Progenitor cell of endocrine pancreas (in vitro differentiated cells): ENCODE data around the gene BST2. TPM values are rescaled to one million over a fixed set of nuclear protein-coding genes. Genes with fewer than 3 reads are reported as not detected.

Experiments
- DNase-seq: peaks from one replicate; pipeline ENCODE4 v3.0.0; 2021; ENCODE audit warnings: low spot score; ENCODE audit not compliant: unreplicated experiment
- H3K27ac Mint-ChIP-seq: 2 replicates; pipeline ENCODE4 v1.8.0; 2021; ENCODE audit warnings: mild to moderate bottlenecking, moderate library complexity, mixed read lengths
- H3K27me3 Mint-ChIP-seq: 2 replicates; pipeline ENCODE4 v1.8.0; 2021; ENCODE audit warnings: mixed read lengths
- H3K36me3 Mint-ChIP-seq: 2 replicates; pipeline ENCODE4 v1.8.0; 2022; ENCODE audit warnings: mixed read lengths; ENCODE audit not compliant: insufficient read depth
- H3K4me1 Mint-ChIP-seq: 2 replicates; pipeline ENCODE4 v1.8.0; 2021; ENCODE audit warnings: low read depth, mixed read lengths
- H3K4me3 Mint-ChIP-seq: 2 replicates; pipeline ENCODE4 v1.8.0; 2021; ENCODE audit warnings: low read depth, mild to moderate bottlenecking, moderate library complexity, mixed read lengths
- H3K9me3 Mint-ChIP-seq: 2 replicates; pipeline ENCODE4 v1.8.0; 2021; ENCODE audit warnings: low read depth, mixed read lengths
- total RNA-seq: library from RNA; stranded (reverse); gene quantifications from 2 replicates; pipeline ENCODE4 v1.2.1, GENCODE V29; 2021
- TF ChIP-seq, protein P1 (sequence below): fragments of 200-600 bp; sonication (generic); IDR thresholded peaks from one replicate; pipeline ENCODE4 v1.5.0; 2021; ENCODE audit warnings: antibody characterized with exemption, mild to moderate bottlenecking; ENCODE audit not compliant: unreplicated experiment

The BST2 gene
- total RNA-seq, 1 donor from 2014 or later, result 0.67 TPM

DNA sequence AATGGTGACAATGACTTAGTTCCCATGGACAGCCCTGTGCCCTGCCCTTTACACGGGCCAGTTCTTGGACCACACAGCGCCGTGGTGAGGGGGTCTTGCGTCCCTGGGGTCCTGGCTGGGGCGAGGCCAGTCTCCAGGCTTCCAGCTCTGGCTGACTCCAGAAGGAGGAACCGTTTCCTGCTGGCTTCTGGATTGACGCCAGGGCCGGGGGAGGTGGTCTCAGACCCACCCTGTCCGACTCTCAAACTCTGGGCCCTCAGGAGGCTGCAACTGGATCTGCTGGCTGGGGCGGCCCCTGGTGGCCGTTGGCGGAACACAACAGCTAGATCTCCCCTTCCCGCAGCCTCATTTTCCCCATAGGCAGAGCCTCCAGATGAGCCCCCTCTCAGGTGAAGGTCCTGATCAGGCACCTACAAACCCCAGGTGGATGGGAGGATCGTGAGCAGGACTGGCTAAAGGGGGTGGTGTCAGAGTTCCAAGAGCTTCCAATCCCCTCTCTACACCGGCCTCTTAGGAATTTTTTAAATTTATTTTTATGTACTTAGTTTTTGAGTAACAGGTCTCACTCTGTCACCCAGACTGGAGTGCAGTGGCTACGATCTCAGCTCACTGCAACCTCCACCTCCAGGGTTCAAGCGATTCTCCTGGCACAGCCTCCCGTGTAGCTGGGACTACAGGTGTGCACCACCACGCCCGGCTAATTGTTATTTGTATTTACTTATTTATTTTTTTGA is 19.4 kb downstream of the BST2 start:
- H3K4me1 Mint-ChIP-seq, result peaks cover 3% of the 10 kb centered on the region
- TF ChIP-seq, protein P1, sequence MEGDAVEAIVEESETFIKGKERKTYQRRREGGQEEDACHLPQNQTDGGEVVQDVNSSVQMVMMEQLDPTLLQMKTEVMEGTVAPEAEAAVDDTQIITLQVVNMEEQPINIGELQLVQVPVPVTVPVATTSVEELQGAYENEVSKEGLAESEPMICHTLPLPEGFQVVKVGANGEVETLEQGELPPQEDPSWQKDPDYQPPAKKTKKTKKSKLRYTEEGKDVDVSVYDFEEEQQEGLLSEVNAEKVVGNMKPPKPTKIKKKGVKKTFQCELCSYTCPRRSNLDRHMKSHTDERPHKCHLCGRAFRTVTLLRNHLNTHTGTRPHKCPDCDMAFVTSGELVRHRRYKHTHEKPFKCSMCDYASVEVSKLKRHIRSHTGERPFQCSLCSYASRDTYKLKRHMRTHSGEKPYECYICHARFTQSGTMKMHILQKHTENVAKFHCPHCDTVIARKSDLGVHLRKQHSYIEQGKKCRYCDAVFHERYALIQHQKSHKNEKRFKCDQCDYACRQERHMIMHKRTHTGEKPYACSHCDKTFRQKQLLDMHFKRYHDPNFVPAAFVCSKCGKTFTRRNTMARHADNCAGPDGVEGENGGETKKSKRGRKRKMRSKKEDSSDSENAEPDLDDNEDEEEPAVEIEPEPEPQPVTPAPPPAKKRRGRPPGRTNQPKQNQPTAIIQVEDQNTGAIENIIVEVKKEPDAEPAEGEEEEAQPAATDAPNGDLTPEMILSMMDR, result peak; percentile 85
- H3K27me3 Mint-ChIP-seq, result peaks cover 11% of the 10 kb centered on the region
- DNase-seq, result peak; percentile 50
- H3K4me3 Mint-ChIP-seq, result no peak overlapping the region
- H3K27ac Mint-ChIP-seq, result no peak overlapping the region
- peaks cover 4% of the 10 kb centered on the region for H3K9me3 Mint-ChIP-seq
- H3K36me3 Mint-ChIP-seq, result peaks cover 3% of the 10 kb centered on the region

DNA sequence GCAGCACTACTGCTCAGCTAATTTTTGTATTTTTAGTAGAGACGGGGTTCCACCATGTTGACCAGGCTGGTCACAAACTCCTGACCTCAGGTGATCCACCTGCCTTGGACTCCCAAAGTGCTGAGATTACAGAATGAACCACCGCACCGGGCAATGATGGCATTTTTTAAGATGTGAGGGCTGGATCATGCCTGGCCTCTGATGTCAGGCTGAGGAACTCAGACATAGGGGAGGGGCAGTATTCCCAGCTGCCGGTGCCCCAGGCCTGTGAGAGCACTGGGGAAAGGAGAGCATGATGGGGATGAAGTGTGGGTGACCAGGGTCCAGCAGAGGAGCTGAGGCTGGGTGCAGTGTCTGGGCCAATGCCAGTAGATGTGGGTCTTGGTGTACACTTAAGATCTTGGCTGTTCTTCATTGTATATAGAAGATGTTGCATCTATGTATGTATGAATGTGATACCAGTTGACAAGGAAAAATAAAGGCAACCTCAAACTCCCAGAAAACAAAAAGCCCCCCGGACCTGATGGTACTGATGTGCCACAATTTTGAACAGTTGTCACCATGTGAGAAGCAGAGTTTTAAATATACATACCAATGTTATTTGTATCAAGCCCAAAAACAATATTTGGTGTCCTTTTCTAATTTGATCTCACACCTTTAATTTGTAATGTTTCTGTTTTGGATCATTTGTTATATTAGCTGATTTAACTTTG is 24.8 kb downstream of the BST2 start:
- H3K36me3 Mint-ChIP-seq, result no peaks in the 10 kb centered on the region
- H3K4me3 Mint-ChIP-seq, result no peak overlapping the region
- peaks cover 4% of the 10 kb centered on the region for H3K4me1 Mint-ChIP-seq
- TF ChIP-seq, protein P1, result no peak
- no peaks in the 10 kb centered on the region for H3K27me3 Mint-ChIP-seq
- peaks cover 3% of the 10 kb centered on the region for H3K9me3 Mint-ChIP-seq
- DNase-seq, result no peak
- H3K27ac Mint-ChIP-seq, result no peak overlapping the region

DNA sequence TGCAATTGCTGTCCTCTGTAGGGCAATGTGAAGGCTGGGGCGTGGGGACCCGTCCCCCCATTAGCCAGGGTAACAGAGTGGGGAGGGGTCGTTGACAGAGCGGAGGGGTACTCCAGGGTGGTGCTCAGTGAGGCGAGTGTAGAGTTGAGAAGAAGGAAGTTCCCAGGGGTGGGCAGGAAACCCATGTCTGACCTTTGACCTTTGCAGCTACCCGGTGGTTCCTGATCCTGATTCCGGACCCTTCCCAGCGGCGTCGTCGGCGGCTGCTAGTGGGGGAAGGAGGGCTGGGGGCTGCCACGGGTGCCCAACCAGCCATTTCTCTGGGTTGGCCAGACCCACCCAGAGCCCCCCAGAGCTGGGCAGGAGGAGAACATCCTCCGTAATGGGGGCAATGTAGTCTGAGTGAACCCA is 26.2 kb downstream of the BST2 start:
- peaks cover 4% of the 10 kb centered on the region for H3K4me1 Mint-ChIP-seq
- no peak for DNase-seq
- H3K27ac Mint-ChIP-seq, result peak overlapping the region; percentile 57
- no peaks in the 10 kb centered on the region for H3K27me3 Mint-ChIP-seq
- no peak overlapping the region for H3K4me3 Mint-ChIP-seq
- no peaks in the 10 kb centered on the region for H3K36me3 Mint-ChIP-seq
- peaks cover 3% of the 10 kb centered on the region for H3K9me3 Mint-ChIP-seq
- TF ChIP-seq, protein P1, result no peak

DNA sequence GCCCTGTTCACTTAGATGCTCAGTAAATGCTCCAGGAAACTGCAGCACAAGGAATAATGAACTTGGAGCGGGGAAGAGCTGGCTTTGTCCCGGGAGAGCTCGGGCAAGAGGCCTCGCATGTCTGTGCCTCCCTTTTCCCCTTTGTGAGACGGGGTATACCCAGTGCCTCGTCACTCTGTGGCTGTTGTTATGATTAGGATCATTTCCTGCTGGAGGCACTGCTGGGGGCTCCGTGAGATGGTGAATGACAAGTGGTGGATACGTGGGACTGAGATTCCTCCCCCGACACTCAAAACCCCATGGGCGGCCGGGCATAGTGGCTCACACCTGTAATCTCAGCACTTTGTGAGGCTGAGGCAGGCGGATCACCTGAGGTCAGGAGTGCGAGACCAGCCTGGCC is 27.2 kb downstream of the BST2 start:
- no peaks in the 10 kb centered on the region for H3K27me3 Mint-ChIP-seq
- H3K9me3 Mint-ChIP-seq, result peaks cover 3% of the 10 kb centered on the region
- TF ChIP-seq, protein P1, result no peak
- no peak for DNase-seq
- no peak overlapping the region for H3K27ac Mint-ChIP-seq
- no peak overlapping the region for H3K4me3 Mint-ChIP-seq
- no peaks in the 10 kb centered on the region for H3K36me3 Mint-ChIP-seq
- peaks cover 4% of the 10 kb centered on the region for H3K4me1 Mint-ChIP-seq

DNA sequence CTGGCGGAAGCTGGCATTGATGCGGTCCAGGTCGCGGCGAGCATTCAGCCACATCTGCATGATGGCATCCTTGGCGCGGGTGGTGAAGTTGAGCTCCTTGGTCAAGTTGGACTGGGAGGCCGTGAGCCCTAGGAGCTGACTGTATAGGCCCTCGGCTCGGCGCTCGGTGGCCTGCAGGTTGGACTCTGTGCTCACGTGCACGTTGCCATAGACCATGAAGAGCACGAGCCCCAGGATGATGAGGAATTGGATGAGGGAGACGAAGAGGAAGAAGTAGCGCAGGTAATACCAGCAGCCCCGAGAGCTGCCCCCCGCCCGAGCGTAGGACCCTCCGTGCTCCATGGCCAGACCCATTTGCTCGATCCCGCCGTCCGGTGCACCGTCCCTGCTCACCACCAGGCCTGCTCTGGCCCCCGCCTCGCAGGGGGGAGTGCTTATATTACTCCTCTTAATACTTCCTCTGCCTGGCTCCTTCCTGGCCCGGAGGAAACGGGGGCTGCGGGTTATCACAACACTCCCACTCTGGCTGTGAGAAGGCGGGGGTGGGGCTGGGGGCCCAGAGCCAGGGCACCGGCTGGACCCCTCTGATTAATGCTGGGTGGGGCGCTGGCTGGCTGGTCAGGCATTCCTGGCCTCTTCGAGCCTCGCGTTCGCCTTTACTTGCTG is 28.4 kb downstream of the BST2 start, which contains the start of gene PLVAP:
TSS of gene PLVAP (minus strand) at position 408 of the 666 bp plus-strand sequence. CDS start at position 354, 54 bp downstream.
- no peaks in the 10 kb centered on the region for H3K36me3 Mint-ChIP-seq
- no peak for DNase-seq
- no peaks in the 10 kb centered on the region for H3K27me3 Mint-ChIP-seq
- no peak within 1 kb of the TSS for H3K27ac Mint-ChIP-seq
- H3K4me1 Mint-ChIP-seq, result peaks cover 3% of the 10 kb centered on the region
- H3K9me3 Mint-ChIP-seq, result peaks cover 3% of the 10 kb centered on the region
- TF ChIP-seq, protein P1, result no peak
- H3K4me3 Mint-ChIP-seq, result no peak within 1 kb of the TSS
